D721Med (cell line): ENCODE measurements around the gene DBF4B.
"Not testable (repeated sequence)": the region's sequence is repeated elsewhere in the genome, so short reads cannot be mapped to it uniquely, and the experiment has no call there.

ENCODE experiments used
- DNase-seq: peaks from one replicate; pipeline ENCODE4 v3.0.0; 2011; ENCODE audit warnings: low spot score; ENCODE audit not compliant: insufficient read length
- FAIRE-seq: peaks from 2 replicates; lab custom pipeline; 2011; peaks lifted over from hg19 to GRCh38; lab: Jason Lieb, UNC
- CTCF ChIP-seq: IDR thresholded peaks from 2 replicates; pipeline ENCODE4 v1.5.1; 2012; ENCODE audit warnings: mild to moderate bottlenecking, control low read depth; ENCODE audit not compliant: insufficient read depth; ENCODE audit errors: missing control alignments

DBF4B gene

GRCh38 chr17:44734272-44734671 lies 25.8 kb downstream of the DBF4B start:
- no peak for DNase-seq
- no peak for TF ChIP-seq CTCF
- FAIRE-seq, result no peak

GRCh38 chr17:44736551-44737240 lies 28.2 kb downstream of the DBF4B start:
- FAIRE-seq (no peak), DNase-seq (no peak)
- no peak for TF ChIP-seq CTCF

GRCh38 chr17:44738214-44738906 lies 29.9 kb downstream of the DBF4B start:
- FAIRE-seq (no peak), DNase-seq (no peak)
- TF ChIP-seq CTCF, result no peak

DNA sequence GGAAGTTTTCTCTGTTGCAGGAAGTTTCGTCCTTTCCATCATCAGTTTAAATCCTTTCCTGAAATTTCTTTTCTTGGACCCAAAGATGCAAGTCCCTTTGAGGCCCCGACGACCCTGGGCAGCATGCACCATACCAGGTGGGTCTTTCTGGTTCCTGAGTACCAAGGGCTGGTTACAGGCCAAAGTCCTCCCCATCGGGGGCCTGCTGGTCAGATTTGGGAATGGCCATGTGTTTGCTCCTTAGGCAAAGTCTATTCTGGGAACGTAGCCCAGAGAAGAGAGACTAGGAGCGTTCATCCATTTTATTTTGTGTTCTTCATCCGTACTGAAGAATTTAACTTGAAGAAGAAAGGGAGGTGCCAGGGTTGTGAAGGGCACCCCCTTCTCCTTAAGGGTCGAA lies 32.9 kb downstream of the DBF4B start:
- TF ChIP-seq CTCF, result no peak
- no peak for FAIRE-seq

DNA sequence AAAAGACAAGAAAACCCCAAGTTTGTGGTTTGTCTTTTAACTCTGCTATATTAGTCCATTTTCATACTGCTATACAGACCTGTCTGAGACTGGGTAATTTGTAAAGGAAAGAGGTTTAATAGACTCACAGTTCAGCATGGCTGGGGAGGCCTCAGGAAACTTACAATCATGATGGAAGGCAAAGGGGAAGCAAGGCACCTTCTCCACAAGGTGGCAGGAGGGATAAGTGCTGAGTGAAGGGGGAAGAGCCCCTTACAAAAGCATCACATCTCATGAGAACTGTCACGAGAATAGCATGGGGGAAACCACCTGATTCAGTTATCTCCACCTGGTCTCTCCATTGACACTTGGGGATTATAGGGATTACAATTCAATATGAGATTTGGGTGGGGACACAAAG lies 36.8 kb downstream of the DBF4B start:
- FAIRE-seq, result no peak
- DNase-seq, result no peak
- no peak for TF ChIP-seq CTCF

More for the DNA sequence above, 32.9 kb downstream of the DBF4B start:
- DNase-seq, result no peak

DNA sequence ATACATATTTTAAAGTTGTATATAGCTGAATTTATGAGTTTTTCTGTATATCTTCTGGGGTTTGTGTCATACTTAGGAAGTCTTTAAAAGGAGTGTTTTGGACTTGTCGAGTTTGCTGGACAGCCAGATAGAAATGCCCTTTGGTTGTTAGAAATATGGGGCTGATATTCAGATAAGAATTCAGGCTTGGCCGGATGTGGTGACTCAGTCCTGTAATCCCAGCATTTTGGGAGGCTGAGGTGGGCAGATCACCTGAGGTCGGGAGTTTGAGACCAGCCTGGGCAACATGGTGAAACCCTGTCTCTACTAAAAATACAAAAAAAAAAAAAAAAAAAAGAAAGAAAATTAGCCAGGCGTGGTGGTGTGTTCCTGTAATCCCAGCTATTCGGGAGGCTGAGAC lies 37.3 kb downstream of the DBF4B start:
- not testable (repeated sequence) for FAIRE-seq, DNase-seq

GRCh38 chr17:44747566-44747965 lies 39.1 kb downstream of the DBF4B start:
- TF ChIP-seq CTCF, result no peak
- FAIRE-seq, result no peak

More at GRCh38 chr17:44747566-44747965, 39.1 kb downstream of the DBF4B start:
- no peak for DNase-seq
